NCI-H187 (cell line): Measurements from ENCODE around the gene ETS1.

Experiments
- DNase-seq, 2 experiments: peaks; one replicate each; lab custom pipeline; 2025; lab: John Stamatoyannopoulos, UW

Gene ETS1

DNA sequence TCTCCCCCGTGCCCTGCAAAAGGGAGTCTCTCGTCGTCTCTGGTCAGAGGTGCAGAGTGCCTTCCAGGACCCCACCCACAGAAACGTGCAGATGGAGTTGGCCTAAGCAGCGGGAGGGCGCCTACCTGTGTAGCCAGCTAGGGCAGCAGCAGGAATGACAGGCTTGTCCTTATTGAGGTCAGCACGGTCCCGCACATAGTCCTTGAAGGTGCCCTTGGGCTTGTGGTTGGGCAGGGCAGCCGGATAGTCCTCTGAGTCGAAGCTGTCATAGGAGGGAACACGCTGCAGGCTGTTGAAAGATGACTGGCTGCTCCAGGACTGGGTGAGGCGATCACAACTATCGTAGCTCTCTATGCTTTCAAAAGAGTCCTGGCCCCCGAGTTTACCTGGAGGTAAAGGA, 107.3 kb downstream of the ETS1 start:
- no peak for DNase-seq

DNA sequence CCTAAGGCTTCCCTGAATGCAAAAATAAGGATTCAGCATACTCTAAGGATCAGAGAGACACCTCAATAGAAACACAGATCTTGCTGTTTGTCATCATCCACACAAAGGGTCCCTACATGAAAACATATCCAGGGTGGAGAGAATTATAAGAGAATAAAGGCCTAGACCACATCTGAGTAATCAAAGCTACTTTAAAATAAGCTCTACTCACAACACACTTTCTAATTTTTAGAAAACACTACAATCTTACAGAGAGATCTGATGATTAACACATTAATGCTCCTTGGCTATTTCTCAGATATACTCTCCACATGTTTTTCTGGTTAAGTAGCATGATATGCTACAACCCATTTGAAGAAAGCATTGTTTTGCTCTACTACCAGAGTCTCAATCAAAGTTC, 108.2 kb downstream of the ETS1 start:
- DNase-seq: no peak

DNA sequence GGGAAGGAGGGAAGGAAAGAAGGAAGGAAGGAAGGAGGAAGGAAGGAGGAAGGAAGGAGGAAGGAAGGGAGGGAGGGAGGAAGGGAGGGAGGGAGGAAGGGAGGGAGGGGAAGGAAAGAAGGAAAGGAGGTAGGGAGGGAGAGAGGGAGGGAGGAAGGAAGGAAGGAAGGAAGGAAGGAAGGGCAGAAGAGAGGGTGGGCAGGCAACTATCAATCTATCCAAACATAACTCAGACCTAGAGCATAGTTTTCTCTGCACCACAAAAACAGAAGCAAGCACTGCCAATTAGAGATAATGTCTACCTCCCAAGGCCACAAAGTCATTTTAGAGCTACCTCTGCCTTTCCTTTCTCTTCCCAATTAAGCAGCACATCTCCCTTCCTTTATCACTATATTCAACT, 109.1 kb downstream of the ETS1 start:
- no peak for DNase-seq

DNA sequence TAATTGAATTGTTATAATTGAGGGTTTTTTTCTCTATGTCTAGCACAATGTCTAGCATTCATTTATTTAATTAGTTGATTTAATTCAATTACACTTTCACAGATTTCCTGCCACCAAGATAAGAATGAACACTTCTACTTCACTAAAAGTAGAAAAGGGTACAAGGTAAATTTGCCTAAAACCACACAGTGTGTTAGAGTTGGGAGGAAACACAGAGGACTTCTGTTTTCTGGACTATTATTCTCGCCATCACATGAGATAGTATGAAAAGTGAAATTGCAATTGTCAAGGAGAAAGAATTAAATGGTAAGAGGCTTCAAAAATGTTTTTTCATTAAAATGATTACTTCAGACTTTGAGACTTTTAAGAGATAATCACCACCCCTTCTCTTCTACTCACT, 109.5 kb downstream of the ETS1 start:
- DNase-seq: no peak

DNA sequence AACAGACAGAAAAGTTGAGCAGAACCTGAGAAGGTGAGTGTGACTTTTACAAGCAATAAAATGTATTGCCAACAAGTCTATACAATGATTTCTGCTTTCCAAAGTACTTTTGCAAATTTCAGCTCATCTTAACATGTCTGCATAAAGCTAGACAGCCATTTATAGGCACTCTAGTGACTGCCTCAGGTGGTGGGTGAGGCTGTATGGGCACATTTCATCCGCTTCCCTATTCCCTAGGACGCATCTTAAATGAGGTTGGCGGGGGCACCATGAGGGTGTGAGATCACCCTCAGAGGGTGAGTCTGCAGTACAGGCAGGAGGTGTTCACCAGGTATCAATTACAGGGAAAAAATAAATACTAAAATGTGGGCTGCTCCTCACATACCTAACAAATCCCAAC, 110.1 kb downstream of the ETS1 start:
- no peak for DNase-seq

DNA sequence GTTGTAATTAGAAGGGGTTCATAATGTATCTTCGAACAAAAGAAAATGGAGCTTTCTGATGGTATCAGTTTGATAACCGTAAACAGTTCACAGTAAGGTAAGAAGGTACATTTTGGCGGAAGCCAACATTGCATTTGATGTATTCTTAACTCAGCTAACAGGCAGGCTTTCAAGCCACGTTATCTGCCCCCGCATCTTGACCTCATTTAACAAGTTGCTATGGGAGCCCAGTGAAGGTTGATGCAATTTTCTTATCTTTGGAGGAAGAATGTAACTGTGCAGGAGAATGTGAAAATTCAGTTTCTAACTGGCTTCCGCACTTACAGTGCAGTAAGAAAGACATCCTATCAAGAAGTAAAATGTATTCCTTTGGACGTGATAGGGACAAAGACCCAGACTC, 110.6 kb downstream of the ETS1 start:
- DNase-seq: no peak

DNA sequence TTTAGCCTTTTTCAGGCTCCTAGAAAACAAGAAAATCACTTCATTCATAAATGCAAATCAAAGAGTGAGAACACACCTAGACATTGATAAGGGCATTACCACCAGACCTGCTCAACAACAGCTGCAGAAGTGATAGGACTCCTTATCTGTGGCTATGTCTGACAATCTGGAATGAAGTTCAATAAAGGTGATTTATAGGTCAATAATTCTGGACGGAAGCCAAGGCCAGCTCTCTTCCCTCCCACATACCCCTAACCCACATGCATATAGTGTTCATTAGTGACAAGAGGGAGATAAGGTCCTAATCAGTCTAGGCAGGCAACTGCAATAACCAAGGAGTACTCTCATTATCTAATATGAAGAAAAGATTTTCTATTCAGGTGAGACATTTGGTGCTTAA, 111.3 kb downstream of the ETS1 start:
- DNase-seq: no peak

DNA sequence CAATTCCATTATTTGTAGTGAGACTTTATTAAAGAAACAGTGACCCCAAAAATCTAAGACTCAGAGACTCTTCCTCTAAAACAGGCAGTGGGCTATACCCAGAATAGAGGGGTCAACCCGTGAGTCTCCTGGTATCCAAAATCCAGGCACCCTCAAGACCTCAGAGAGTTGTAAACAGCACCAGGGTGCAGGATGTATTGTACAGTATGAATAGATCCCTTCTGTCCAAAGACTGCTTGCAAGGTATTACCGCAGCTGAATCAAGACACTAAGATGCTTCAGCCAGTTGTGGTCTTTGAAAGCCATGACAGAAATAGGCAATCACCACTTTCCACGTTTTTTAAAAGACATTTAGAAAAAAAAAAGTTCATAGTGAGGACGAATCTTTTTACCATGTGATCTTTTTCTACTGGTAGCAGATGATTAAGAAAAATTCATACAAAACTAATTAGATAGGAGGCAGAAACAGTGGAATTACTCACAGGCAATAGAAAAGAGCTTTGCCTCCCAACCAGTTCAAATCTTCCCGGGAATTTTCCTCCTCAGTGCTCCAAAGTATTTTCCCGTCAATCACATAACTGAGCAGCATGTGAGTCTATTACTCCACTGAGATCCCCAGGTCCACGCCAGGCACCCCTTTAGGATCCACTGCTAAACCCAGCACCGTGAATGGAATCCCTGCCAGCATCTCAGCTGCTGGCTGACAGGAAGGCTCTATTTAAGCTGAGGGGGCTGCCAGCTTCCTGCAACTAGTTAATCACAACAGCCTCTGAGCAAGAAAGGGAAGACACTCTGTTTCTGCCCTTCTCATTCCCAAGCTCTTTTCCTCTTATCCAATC, 113.1 kb downstream of the ETS1 start:
- DNase-seq: no peak

DNA sequence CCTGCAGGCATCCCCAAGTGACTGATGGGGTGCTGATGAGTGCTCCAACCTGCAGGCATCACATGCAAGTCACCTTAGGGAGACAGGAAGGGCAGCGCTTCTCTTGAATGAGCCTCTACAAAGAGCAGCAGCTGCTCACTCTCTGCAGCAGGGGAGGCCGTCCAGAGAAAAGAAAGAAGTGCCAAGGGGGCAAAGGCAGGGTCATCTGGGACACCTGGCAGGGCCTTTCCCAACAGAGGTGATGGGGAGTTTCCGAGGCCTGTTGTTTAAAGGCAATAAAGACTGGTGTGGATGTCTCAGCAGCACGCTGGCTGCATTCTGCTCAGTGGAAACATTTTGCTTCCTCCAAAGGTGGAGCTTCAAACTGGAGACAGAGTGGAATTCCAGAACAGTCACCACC, 113.7 kb downstream of the ETS1 start:
- no peak for DNase-seq

DNA sequence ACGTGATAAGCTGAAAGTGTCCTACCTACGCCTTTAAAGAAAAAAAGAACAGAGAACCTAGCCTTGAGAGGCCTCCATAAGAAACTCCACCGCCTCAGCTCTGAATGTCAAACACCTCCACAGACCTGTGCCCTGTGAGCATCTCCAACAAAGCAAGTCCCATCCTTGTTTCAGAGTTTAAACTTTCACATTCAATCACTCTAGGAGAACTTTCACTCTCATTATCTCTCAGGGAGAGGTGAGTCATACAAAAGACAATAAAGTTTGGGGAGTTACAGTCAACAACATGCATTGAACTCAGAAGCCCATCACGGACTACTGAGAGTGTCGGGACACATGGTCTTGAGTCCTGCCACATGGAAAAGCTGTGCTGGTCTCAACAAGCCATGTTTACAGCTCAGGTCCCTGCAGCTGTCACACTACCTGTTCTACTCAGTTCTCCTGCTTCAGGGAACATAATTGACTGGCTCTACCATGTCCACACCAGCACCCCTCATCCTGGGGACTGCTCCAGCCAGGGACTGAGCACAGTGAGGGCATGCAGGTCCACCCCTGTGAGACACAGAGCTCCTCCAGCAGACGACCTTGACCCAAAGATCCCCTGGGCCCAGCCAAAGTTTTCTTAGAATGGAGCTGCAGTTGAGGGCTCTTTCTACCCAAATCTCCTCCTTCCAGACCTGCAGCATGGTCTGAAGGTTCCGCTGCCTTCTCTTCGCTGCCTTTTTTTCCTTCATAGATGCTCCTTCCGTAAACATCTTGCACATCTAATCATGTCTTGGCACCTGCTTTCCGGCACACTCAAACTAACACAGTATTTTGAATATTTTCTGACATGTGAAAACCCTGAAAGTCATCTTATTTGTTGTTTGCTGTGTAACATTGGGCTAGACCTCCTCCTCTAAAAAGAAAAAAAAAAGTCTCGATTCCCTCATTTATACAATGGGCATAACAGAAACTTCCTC, 114.9 kb downstream of the ETS1 start:
- DNase-seq: no peak

DNA sequence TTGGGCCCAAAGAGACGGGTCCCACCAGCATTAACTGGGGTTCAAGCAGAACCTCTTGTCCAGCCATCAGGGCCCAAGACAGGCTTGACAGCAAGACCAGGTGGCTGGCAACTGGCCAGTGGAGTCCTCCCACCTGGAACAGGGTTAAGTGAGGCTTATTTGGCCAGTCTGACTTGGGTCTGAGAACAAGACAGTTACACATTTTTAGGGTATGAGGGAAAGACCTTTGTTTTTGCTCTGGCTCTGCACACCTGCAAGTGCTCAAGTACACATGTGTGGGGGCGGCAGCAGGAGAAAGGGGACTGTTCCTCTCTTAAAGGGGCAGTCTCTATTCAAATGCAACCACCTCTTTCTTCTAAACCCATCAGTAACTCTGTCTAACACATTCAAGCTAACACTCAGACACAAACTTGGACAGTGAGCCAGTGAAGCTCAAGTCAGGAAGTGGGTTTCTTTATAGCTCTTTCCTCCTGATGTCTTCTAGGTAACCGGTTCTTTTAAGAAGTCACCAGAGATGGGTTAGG, 116.2 kb downstream of the ETS1 start:
- no peak for DNase-seq

DNA sequence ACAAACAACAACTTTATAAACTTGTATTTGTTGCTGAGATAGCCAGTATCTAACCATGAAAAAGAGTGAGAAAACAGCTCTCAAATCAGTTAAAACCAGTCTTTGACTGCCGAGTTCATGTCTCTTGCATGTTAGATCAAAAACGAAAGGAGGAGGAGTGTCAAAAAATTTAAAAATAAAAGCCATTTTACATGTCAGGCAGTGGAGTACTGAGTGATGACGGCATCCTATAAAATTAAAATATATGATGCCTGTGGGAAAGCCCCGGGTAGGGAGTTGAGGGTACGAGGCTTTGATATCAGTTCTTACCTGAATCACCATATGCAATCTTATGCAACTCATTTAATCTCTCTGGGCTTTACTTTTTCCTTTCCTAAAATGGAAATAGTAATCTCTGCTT, 117.3 kb downstream of the ETS1 start:
- no peak for DNase-seq

DNA sequence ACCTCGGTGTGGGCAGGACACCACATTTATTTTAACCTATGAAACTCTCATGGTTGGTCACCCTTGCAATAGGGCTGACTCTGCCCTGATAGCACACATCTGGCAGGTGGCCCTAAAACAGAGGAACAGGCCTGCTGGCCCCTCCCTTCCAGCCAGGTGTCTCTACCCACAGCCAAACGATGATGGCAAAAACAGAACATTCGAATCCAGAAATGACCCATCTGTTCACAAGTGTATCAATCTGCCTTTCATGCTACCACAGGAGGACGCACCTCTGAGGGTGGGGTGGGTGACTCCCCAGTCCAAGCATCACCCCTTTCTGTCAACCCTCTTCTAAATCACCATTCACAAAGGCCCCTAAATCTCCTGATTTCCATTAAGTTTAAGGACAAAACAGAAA, 118.1 kb downstream of the ETS1 start:
- no peak for DNase-seq

DNA sequence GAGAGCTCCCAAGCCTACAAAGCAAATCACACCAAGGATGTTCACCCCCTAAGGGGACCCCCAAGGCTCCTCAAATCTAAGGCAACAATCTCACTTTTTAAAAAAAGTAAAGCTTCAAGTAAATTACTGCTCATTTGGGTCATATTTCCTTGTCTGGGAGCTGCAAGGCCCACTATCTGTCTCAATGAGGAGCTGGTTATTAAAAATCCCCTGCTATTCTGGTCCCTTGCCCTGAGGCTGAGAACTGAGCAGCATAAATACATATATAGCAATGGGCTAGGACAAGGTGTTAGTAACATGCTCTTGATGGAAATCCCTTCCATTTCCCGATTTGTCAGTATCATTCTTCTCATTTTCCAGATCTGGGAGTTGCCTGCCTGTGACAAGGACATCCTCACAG, 119.2 kb downstream of the ETS1 start:
- no peak for DNase-seq

DNA sequence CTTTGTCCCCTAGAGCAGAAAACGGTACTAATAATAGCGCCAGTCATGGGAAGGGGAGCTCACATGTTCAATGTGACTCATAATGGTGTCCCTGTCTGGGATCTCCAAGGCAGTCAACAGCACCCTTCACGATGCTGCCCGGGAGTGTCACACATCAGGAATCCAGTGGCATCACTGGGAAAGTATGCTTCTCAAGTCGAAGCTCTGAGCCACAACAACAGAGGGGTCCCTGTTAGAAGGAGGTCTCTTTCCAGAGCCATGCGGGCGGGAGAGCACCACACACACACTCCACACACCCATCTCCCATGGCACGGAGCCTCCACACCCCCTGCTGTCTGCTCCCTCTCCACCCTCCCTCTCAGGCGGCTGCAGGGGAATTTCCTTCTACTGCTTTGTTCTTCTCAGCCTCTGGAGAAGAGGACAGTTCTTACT, 119.7 kb downstream of the ETS1 start:
- DNase-seq: no peak

DNA sequence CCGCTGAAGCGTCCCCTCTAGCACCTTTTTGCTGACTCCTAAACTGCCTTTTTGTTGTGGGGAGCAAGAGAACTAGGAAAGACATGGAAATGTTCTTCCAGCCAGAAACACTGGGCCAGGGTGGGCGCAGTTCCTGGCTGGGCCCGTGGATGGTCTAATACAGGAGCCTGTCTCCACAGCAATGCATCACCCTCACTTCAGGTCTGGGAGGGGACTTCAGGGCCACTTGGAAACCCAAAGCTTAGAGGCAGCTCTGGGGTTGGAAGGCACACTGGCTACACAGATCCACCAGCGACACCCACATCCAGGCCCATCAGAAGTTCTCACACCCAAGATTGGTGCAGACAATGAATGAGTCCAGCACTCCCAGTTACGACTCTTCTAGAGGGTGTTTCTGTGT, 120.3 kb downstream of the ETS1 start:
- DNase-seq: no peak

DNA sequence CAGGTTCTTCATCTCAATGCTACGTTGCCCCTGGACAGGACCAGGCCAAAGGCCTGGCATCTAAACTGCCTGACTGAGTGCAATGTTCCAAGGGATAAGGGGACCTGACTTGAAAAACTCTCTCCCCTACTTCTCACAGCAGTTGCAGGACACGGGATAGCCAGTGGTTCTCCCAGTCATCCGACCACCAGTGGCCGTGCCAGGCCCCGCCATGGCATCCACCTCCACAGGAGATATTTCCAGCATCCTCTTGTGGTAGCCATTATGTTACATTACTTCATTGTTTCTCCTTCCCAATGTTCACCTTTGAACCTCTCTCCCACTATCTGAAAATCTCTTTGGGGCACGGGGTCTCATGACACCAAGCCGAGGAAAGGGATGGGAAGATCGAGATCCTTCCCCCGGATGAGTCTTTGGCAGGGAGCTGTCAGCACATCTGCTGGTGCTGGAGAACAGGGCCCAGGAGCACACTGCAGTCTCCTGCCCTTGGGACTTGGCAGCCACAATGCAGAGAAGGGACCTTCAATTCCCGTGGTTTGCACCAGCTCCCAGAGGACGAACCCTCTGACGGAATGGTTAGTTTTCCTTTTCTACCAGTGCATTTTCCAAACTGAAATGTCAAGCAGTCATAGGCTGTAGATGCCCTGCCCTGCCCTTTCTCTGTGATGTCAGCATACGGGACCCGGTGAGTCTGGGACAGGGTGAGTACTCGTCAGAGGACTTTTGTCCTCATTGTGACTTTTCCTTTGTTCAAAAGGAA, 121.2 kb downstream of the ETS1 start:
- DNase-seq: no peak

DNA sequence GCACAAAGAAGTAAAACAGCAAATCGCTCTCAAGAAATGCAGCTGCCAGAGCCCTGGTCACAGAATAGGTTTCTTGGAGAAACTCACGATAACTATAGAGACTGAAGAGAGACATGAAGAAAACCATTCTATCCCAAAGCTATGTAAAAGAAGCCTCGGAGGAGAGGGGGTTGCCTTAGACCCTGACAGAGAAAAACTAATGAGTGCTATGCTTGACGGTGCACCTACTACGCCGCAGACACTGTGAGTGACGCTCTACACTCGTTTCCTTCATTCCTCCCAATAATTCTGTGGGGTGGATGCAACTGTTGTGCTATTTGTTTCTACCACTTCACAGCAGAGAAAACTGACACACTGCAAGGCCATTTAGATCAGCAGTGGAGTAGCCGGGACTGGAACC, 121.8 kb downstream of the ETS1 start:
- no peak for DNase-seq

DNA sequence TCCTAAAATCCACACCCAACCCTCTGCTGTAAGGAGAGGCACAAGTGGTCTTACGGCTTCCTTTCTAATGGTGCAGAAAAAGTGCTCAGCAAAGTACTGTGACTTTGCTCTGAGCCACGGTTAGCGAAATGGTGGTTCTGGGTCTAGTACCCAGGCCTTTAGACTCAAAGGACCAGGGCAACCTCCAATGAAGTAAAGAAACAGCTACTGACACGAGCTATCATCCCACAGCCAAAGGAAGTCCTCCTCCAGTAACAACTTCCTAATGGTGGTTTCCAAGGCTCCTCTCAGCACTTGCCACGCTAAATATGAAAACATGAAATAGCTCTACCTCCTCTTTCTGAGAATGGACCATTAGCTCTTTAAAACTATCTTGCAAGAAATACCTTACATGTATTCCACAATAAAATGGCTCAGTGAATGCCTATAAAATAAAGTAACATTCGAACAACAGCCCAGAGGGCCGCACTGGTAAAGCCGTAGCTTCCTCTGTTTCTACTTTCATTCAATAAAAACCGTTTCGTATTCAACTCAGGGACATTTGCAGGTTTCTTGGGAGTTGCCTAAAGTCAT, 122.4 kb downstream of the ETS1 start:
- DNase-seq: no peak

DNA sequence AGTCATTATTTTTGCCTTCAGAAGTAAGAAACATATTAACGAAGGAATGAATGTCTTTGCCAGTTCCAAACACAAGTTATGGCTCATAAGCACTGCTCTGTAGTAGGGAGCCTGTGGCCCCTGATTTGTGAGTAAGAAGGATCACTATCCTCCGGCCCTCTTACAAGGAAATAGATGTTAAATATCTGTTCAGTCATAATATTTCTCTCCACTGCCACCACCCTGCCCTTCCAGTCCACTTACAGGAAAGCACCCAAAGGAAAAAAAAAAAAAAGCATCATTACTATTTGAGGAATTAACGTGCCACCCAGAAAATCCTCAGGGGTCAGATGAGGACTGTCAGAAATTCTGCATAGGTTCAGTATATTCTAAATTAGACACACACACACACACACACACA, 123.4 kb downstream of the ETS1 start:
- DNase-seq: no peak

DNA sequence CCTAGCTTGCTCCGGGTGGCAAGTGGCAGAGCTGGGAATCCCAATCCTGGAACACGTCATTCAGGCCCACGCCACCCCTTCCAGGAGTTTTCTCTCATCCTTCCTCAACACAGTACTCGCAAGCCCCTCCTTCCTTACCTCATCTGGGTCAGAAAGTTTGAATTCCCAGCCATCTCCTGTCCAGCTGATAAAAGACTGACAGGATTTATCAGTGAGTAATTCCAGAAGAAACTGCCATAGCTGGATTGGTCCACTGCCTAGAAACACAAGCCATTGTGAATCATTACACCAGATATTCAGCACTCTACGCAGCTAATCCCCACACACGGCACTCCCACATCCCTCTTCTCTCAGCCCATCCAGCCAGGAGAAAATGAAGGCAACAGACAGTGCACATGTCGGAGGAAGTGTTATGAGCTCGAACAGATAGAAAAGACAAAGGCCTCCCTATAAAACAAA, 124.0 kb downstream of the ETS1 start:
- no peak for DNase-seq

DNA sequence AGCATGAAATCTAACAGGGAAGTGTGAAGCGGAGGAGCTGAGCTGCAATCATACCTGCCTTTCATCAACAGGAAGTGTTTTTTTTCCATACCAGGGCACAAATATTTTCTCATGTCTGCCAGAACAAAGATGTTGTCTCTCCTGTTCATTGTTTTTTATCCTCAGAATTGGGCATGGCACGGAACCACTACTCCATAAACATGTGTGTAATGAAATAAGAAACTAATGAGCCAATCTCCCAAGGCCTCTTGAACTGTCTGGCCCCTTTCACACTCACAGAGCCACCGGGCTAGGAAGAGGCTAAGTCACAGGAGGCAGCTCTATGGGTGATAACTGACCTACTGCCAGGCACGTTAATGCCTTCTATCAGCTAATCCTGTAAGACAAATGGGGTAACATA, 124.4 kb downstream of the ETS1 start:
- no peak for DNase-seq
